Renal cortex interstitium (tissue), 11 donors: ENCODE measurements around the gene UGDH. TPM values are rescaled to one million over a fixed set of nuclear protein-coding genes. Genes with fewer than 3 reads are reported as not detected.
A peak's percentile ranks its signal among the peaks of the same experiment; 100 is the strongest.
"Not testable (repeated sequence)": the region's sequence is repeated elsewhere in the genome, so short reads cannot be mapped to it uniquely, and the experiment has no call there.

Experiments
- DNase-seq, 11 donors: peaks; one replicate each; pipeline ENCODE4 v3.0.0-alpha.2; 2013; ENCODE audit warnings: low read depth in 9 of 11, low spot score in 4 of 11; ENCODE audit errors: extremely low read depth in 1 of 11
- polyA plus RNA-seq, 3 donors: library from polyadenylated mRNA; unstranded; fragments of 120-200 nt; gene quantifications; one replicate each; pipeline ENCODE4 v1.2.1, GENCODE V29; 2013; ENCODE audit not compliant: insufficient read length in 3 of 3

The UGDH gene
- polyA plus RNA-seq, 3 donors: 94.8 to 123 (median 96.3) TPM

DNA sequence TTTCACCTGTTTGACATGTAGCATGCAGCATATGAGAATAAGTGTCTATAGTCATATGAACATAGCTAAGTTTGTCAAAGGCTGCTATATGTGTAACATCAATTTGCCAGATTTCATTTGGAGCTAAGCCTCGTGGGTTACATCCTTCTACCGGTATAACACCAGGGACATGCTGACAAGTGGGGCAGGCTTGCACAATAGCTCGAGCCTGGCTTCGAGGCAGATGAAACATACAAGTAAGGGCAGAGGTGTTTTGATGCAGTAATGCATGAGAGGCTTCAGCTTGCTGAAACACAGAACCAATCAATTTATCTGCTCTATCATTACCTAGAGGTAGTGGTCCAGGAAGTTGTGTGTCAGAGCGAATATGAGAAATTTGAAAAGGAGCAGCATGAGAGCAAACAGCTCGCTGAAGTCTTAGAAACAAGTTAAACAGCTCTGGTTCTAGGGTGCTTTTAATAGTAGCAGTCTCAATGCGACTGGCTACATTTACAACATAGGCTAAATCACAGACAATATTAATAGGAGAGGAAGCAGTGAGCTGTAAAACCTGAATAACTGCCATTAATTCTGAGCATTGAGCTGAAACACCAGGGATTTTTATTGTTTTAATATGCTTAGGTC, 14.9 kb upstream of the UGDH start:
- DNase-seq: peak in 1 of 11 donors; percentile 25

DNA sequence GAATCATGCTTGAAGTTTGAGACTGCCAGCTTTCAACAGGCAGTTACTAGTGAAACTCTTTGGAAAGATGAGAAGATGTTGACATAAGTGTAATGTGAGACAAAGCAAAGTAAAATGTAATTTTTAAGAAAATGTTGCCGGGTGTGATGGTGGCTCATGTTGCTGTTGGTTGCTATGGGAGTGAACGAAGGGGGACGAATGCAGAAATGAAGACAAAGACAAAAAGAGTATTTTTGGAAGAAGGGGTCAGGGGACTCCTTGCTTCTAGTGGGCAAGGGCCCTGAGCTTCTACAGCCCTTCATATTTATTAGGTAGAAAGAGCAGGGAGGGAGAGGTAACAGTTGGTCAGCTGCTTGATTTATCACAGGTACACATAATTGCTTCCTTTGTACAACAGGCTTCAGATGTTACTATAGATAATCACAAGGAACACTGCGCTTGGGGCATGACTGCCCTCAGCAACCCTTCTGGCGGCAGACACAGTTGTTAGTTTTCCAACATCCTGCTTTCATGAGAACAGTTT, 11.9 kb upstream of the UGDH start:
- DNase-seq: no peak

DNA sequence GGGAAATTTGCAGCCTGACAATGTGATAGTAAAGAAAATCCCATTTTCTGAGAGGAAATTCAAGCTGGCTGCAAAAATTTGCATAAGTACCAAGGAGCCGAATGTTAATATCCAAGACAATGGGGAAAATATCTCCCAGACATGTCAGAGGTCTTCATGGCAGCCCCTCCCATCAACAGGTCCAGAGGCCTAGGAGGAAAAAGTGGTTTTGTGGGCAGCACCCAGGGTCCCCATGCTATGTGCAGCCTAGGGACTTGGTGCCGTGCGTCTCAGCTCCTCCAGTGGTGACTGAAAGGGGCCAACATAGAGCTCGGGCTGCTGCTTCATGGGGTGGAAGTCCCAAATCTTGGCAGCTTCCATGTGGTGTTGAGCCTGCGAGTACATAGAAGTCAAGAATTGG, 6.3 kb upstream of the UGDH start:
- DNase-seq: no peak

DNA sequence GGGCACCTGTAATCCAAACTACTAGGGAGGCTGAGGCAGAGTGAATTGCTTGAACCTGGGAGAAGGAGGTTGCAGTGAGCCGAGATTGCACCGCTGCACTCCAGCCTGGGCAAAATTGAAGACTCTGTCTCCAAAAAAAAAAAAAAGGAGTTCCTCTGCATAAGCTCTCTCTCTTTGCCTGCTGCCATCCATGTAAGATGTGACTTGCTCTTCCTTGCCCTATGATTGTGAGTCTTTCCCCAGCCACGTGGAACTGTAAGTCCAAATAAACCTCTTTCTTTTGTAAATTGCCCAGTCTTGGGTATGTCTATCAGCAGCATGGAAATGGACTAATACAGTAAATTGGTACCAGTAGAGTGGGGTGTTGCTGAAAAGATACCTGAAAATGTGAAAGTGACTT, 5.0 kb upstream of the UGDH start:
- not testable (repeated sequence) for DNase-seq

DNA sequence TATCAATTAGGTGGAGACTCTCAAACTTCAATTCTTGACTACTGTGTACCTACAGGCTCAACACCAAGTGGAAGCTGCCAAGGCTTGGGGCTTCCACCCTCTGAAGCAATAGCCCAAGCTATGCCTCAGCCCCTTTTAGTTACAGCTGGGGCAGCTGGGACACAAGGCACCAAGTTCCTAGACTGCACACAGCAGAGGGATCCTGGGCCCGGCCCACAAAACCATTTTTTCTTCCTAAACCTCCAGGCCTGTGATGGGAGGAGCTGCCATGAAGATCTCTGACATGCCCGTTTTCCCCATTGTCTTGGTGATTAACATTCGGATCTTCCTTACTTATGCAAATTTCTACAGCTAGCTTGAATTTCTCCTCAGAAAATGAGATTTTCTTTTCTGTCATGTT, 3.4 kb upstream of the UGDH start:
- no peak for DNase-seq

DNA sequence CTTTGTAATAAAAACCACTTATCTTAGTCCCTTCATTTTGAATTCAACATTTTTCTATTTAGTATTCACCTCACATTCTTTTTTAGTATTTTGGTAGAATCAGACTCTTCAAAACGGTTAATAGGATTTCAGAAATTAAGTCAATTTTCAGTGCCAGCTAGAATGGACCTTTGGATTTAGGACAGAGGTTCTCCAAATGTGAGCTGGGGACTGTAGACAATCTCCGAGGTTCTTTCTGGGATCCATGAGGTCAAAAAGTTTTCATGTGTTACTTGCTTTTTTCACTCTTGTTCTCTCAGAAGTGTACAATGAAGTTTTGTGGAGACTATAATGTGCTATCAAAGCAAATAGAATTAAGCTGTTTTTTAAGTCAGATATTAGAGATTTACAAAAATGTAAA, 2.3 kb upstream of the UGDH start:
- no peak for DNase-seq

DNA sequence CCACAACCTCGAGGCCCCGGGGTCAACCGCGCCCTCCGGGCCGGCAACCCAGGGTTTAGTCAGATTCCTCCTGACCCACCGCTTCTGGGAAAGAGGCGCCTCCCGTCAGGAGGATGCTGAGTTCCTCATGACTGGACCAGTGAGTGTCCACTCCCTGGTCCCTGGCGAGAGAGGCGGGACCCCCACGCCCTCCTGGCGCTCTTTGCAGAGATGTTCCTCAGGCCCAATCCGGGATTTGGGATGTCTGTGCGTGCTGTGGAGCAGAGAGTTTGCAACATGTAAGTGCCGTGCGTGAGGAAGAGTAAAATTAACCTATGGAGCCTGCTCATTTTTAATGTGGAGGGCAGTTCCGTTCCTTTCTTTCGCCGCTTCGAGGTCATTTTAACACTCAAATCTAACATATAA, 824 bp upstream of the UGDH start:
- DNase-seq: peak in 2 of 11 donors; percentile 31 to 73

DNA sequence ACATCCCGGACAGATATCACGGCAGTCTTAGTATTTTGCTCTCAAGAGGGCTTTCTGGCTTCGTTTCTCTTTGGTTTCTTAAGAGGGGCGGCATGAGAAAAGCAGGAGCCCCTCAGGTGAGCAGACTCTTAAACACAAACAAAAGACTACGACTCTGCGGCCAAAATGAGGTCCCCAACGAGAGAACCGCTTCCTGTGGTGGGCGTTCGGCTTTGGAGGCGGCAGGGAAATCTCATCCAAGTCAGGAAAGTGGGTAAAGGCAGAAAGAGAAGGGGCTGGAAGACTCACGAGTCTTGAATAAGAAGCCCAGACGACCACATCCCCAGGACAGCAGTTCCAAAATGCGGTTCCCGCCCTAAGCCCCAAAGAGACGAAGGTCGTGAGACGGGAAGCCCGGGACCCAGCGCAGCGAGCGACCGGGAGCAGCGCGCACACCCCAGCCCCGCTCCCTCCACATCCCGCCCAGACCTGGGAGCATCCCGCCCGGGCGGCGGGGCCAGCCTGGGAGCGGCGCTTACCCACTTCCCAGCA, 409 bp downstream of the UGDH start:
- peak in 1 of 11 donors; percentile 12 for DNase-seq

DNA sequence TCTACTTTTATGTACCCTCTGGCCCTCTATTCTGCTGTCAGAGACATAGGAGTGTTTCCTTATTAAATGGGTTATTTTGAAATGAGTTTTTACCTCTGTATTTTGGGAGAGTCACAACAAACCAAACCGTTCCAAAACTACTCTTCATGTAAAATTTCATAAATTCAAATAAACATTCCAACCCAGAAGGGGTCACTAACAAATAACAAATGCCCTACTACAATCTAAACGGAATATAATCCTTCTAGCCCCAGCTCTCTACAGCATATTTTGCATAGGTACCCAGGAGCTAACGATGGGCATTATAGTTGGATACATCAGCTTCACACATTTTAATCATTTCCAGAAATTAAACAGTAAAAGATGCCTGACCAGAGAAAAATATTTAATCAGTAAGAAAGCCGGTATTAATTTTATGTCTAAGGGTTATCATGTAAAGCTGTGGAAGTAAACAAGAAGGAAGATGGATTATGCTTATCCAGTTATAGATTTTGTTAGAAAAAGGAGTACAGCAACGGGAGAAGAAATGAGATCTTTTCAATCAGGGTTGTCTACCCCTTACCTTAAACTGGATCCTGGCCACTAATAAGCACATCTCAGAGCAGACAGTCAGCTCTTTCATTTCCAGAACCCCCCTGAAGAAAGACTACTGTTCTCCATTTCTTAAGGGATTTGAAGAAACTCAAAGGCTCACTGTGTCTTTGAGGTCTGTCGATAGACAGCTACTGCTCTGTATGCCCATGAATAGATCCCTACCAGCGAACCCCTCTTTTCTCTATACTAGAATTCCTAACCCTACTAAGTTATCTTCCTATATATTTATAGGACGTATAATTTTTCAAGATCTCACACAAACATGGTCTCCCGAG, 1.2 kb downstream of the UGDH start:
- DNase-seq: no peak

DNA sequence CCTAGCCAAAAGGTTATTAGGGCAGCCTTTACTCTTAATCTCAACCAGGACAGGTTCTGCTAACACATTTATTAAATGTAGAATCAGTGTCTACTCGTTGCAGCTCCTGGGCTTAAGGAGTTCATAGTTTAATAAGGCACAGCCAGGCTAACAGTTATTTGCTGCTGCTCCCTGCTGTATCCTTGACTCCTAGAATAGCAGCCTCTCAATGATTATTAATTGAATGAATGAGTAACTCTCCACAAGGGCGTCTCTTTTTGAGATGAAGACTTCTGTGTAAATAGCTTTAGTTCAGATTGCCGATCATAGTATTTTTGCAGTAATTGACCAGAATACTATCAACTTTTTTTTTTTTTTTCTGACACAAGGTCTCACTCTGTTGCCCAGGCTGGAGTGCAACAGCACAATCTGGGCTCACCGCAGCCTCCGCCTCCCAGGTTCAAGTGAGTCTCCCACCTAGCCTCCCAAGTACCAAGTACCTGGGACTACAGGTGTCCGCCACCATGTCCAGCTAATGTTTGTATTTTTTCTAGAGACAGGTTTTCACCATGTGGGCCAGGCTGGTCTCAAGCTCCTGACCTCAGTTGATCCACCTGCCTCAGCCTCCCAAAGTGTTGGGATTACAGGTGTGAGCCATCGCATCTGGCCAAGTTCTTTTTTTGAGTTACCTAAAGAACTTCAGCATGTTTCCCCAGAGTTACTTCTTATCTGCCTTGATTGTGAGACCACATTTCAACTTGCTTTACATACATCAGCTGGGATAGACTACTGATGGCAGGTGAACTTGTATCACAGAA, 2.9 kb downstream of the UGDH start:
- DNase-seq: no peak

DNA sequence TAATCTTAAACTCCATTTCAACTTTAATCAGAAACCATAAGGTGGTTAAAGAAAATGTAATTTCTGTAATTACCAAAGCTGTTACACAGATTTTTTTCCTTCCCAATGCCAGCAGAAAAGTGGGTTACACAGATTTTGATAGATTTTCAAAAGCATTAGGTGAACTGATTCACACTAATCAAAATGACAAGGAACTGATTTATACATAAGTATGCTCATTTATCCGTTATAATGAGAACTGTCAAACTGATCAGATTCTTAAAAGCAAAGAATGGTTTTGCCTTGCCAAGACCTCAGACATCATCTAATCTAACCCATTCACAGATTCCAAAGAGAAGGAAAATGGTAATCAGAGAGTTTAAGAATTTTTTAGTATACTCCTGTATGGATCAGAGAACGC, 5.2 kb downstream of the UGDH start:
- no peak for DNase-seq

DNA sequence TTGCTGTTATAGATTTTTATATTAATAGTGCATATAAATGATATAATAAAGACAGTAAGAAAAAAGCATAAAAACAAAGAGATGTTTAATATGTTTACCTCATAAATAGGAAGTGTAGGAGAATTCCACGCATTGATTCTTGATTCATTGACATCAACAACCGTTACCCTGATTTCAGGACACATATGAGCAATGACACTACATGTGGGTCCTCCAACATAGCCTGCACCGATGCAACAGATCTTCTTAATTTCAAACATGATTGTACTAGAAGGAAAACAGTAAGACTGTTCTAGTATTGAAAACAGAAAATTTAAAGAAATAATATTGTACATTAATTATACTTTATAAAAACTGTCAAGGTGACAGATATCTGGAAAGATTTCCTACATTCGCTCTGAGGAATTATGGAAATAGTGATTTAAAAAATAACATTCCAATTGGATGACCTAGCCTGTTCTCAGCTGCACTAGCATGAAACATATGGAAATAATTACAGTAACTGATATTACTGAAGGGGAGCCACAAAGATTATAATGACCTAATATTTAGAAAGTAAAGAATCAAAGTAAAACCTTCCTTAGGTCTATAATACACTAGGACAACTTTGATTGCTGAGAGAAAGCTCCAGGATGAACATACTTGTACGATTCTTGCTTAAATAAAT, 5.9 kb downstream of the UGDH start:
- no peak for DNase-seq

DNA sequence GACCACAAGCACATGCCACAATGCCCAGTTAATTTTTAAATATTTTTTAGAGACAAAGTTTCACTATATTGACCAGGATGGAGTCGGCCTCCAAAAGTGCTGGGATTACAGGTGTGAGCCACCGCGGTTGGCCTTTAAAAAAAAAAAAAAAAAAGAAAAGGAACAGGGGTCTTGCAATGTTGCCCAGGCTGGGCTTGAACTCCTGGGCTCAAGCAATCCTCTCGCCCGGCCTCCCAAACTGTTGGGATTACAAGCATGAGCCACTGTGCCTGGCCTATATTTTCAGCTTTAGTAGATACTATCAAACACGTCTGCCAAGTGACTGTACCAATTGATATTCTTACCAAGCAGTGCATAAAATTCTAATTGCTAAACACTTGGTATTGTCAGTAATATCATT, 8.8 kb downstream of the UGDH start:
- no peak for DNase-seq

DNA sequence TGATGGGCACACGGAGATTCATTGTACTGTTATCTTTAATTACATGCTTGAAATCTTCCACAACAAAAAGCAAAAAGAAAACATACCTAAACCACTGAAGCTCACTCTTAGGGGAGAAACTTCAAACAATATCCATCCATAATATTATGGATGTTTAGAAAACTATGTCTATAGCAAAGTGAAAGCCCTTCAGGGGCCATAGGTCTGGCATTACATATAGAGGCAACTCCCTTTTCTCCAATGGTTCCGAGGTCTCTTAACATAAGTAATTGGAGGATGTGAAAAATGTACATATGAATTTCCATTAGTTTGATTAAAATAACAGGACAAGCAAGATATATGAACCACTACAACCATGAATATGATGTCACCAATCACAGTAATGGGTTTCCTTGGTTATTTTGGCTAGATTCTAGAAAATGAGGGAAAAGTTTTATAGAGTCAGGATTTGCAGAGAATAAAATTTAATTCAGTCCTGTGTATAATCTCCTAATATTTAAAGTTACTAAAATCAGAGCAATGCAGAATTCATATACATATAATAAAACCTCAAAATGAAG, 10.8 kb downstream of the UGDH start:
- DNase-seq: no peak

DNA sequence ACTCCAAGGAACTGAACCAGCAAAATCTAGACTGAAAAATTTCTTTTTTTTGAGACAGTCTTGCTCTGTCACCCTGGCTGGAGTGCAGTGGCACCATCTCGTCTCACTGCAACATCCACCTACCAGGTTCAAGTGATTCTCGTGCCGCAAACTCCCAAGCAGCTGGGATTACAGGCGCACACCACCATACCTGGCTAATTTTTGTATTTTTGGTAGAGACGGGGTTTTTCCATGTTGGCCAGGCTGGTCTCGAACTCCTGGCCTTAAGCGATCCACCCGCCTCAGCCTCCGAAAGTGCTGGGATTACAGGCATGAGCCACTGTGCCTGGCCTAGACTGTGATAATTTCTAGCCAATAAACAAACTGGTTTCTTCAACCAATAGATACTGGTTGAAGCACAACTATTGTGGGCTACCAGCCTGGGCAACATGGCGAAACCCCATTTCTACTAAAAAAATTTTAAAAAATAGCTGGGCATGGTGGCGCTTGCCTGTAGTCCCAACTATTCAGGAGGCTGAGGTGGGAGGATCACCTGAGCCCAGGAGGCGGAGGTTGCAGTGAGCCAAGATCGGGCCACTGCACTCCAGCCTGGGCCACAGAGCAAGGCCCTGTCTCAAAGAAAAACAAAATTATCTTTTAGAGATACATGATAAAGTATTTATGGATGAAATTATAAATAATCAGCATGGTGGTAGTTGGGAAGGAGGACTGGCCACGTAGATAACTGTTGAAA, 11.4 kb downstream of the UGDH start:
- DNase-seq: not testable (repeated sequence)

DNA sequence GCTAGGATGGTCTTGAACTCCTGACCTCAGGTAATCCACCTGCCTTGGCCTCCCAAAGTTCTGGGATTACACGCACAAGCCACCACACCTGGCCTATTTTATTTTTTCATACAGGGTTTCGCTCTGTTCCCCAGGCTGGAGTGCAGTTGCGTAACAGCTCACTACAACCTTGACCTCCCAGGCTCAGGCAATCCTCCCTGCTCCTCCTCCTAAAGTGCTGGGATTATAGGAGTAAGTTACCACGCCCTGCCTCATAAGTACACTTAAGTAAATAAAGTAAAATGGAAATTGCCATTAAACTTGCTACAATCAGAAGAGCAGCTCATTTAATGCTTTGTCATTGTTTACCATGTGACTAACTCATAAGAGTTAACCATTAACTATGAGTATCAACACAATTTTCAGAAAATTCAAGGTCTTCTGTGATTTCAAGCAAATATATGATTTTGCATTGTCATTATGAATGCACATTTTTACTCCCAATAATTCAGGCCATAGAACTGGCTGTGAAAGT, 12.3 kb downstream of the UGDH start:
- no peak for DNase-seq

DNA sequence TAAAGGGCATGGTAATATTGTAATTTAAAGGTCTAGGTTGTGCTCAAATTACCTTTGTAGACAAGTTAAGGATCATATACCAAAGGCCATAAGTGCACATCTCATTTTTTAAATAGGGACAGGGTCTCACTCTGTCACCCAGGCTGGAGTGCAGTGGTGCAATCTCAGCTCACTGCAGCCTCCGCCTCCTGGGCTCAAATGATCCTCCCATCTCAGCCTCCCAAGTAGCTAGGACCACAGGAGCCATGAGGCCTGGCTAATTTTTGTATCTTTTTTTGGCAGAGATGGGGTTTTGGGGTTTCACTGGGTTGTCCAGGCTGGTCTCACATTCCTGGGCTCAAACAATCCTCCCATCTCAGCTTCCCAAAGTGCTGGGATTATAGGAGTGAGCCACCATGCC, 13.0 kb downstream of the UGDH start:
- not testable (repeated sequence) for DNase-seq
